NCI-H187 treated with DMSO at 0.1 percent for 48 hours (cell line): Measurements from ENCODE around the gene CTSF.
"Not testable (repeated sequence)": the region's sequence is repeated elsewhere in the genome, so short reads cannot be mapped to it uniquely, and the experiment has no call there.

Source experiments
- DNase-seq: peaks from one replicate; lab custom pipeline; 2025; lab: John Stamatoyannopoulos, UW

CTSF gene

GRCh38 chr11:66589996-66590675 is 21.7 kb upstream of the CTSF start:
- no peak for DNase-seq

- not testable (repeated sequence) for DNase-seq
Measured at GRCh38 chr11:66589315-66589714, 20.9 kb upstream of the CTSF start.

GRCh38 chr11:66586136-66586535 is 17.7 kb upstream of the CTSF start:
- no peak for DNase-seq

GRCh38 chr11:66585447-66585846 is 17.0 kb upstream of the CTSF start:
- not testable (repeated sequence) for DNase-seq

GRCh38 chr11:66582565-66583147 is 14.2 kb upstream of the CTSF start:
- DNase-seq, result not testable (repeated sequence)

GRCh38 chr11:66581261-66581660 is 12.9 kb upstream of the CTSF start:
- DNase-seq, result no peak

DNA sequence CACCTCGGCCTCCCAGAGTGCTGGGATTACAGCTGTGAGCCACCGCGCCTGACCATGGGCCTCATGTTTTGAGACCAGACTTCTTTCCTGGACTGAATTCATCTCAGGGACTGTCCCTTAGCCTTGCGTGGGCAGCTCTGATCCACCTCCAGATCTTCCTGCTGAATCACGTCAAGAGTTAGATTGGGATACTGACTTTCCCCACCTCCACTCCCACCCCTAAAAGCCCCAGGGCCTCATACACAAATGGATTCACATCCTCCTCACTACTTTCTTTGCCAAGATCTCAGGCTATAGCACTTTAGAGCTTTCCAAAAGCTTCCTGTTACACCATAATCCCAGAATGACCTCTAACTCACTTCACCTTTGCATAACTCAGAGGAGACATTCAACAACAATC is 12.4 kb upstream of the CTSF start:
- no peak for DNase-seq

GRCh38 chr11:66579017-66579606 is 10.7 kb upstream of the CTSF start:
- DNase-seq, result no peak

DNA sequence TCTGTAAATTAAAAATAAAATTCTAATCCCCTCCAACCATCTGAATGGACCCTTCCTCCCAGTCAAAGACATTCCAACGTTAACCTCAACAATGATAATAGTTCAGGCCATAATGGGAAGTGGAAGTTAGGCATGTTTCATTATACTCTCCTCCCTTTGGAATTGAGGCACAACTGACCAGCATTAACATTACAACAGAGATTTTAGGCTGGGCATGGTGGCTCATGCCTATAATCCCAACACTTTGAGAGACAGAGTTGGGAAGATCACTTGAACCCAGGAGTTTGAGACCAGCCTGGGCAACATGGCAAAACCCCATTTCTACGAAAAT is 2.4 kb upstream of the CTSF start:
- no peak for DNase-seq

DNA sequence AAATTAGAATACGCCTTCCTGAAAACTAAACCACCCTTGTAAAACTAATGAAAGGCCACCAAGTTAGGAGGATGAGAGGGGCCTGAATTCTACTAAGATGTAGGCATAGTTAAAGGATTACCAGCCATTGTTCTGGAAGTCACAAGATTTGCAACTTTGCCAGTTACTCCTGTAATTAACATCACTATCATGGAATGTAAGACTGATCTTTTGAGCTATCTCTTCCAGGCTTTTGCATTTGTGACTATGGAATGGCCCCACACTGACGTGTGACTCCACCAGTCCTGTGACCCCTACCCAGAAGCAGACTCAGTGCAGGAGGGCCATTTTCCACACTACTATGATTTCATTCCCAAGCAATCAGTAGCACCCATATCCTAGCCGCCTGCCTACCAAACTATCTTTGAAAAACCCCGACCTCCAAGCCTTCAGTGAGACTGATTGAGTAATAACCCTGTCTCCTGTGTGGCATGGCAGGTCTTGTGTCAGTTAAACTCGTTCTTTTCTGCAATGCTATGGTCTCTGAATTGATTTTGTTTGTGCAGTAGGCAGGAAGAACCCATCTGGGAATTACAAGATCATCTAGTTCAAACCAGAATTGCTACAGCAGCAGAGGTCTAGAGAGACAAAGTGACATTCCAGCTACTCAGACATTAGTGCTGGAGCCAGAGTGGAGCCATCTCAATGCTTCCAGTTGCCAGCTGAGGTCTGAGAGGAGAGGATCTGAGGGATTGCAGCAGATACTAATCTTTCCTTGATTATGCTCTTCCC is 1.9 kb upstream of the CTSF start:
- no peak for DNase-seq

DNA sequence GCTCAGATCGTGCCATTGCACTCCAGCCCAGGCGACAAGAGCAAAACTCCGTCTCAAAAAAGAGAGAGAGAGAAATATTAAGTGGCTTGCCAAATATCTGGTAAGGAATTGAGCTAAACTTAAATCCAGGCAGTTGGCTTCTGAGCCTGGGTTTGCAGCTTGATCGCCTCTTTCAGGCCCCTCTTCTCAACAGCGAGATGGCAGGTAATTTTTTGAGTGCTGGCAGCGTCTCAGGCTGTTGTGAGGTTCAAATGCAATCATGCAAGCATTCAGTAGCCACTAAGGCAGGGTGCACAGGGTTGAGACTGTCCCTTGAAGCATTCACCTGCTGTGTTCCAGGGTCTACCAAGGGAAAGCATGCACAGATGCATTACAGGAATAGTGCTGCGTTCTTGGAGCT is 670 bp upstream of the CTSF start:
- no peak for DNase-seq

- no peak for DNase-seq
Measured at GRCh38 chr11:66567787-66568123, 651 bp downstream of the CTSF start.

GRCh38 chr11:66566221-66566620 is 2.2 kb downstream of the CTSF start:
- no peak for DNase-seq

DNA sequence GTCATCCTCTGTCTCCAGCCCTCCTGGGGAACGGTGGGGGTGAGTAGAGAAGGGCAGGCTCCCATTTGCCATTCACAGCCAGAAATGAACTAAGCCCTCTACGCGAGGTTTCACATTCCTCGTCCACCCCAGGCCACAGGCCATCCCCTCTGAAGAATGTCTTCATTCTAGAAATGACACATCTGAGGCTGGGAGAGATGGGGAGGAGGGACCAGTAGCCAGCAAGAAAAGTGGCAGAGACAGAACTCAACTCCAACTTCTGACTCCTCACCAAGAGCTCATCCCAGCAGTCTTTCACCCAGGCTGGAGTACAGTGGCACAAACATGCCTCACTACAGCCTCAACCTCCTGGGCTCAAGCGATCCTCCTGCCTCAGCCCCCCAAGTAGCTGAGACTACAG is 3.4 kb downstream of the CTSF start:
- DNase-seq, result no peak

DNA sequence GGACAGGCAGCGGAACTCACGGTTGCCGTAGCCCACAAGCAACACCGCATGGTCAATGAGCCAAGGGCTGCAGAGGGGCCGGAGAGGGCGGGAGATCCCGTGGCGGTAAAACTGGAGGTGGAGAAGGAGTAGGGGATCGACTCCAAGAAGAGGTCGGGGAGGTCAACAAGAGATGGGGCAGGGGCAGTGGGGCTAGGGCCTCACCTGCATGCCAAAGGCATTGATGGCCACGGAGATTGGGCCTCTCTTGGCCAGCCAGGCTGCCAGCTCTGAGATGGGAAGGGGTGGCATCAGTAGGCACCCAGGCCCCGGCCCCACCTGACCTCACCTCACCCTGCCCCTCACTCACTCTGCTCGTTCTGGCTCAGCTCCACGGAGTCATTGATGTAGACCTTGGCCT is 3.9 kb downstream of the CTSF start:
- DNase-seq, result no peak

- DNase-seq, result no peak
Measured at GRCh38 chr11:66563832-66564231, 4.6 kb downstream of the CTSF start.

DNA sequence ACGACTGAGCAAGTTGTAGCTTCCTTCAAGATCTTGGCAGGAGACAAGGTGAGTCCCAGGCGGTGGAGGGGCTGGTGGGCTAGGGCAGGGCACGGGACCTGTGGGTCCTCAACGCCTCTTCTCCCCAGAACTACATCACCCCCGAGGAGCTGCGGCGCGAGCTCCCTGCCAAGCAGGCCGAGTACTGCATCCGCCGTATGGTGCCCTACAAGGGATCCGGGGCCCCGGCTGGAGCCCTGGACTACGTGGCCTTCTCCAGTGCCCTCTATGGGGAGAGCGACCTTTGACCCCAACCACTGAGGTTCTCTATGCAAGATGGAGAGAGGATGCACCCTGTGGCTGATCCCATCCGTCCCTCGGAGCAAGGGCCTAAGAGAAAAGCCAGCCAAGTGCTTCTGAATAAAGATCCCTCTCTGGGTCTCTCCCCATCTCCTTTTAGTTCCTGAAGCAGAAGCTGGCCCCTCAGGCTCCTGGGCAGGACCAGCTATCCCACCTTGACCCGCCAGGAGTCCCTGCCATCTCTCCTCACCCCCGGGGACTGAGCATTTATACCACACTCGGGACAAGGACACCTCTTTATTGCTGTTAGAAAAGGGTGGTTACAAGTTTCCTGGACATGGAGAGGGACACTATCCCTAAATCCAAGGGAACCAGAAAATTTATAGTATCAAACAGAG is 5.4 kb downstream of the CTSF start:
- no peak for DNase-seq

- DNase-seq, result no peak
Measured at GRCh38 chr11:66562275-66562674, 6.1 kb downstream of the CTSF start.

DNA sequence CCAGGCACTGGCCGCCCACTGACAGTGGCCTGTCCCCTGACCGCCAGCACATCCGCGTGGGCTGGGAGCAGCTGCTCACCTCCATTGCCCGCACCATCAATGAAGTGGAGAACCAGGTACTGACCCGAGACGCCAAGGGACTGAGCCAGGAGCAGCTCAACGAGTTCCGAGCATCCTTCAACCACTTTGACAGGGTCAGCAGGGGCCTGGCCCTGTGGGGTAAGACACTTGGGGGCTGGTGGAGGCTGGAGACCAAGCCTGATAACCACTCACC is 6.5 kb downstream of the CTSF start:
- no peak for DNase-seq

- no peak for DNase-seq
Measured at GRCh38 chr11:66561178-66561974, 7.0 kb downstream of the CTSF start.

DNA sequence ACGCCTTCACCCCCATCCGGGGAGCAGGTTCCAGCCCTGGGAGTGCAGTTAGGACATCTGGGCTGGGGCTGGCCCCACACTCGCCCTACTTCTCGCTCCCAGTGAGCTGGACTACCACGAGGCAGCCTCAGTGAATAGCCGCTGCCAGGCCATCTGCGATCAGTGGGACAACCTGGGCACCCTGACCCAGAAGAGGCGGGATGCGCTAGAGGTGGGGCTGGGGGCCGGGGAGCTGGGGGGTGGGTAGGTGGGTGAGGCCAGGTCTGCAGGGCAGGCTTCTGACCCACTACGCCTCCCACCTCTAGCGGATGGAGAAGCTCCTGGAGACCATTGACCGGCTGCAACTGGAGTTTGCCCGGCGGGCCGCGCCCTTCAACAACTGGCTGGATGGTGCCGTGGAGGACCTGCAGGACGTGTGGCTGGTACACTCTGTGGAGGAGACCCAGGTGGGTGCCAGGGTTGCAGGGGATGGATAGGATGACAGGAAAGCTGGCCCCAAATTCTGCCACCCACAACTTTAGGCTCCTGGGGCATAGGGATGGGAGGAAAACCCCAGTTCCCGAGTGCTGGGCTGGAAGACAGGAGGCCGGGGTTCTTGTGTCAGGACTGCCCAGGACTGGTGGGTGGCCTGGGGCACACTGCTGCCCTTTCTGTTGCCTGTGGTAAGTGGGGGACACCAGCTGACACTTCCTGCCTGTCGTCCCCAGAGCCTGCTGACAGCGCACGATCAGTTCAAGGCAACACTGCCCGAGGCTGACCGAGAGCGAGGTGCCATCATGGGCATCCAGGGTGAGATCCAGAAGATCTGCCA is 8.3 kb downstream of the CTSF start:
- DNase-seq, result no peak
